Brain microvascular endothelial cell (primary cell): Measurements from ENCODE around the gene NYAP2.

Experiments used
- DNase-seq: peaks from one replicate; pipeline ENCODE4 v3.0.0-alpha.2; 2020
- H3K27ac ChIP-seq: fragments of 250-450 bp; sonication (Bioruptor Pico); 2 replicates; pipeline ENCODE4 v1.5.1; 2020; ENCODE audit warnings: mild to moderate bottlenecking, moderate library complexity
- H3K27me3 ChIP-seq: fragments of 250-450 bp; sonication (Bioruptor Pico); replicated peaks from 2 replicates; pipeline ENCODE4 v1.5.1; 2020; ENCODE audit warnings: mild to moderate bottlenecking
- H3K36me3 ChIP-seq: fragments of 250-450 bp; sonication (Bioruptor Pico); replicated peaks from 2 replicates; pipeline ENCODE4 v1.5.1; 2020; ENCODE audit warnings: mild to moderate bottlenecking
- H3K4me3 ChIP-seq: 2 replicates; pipeline ENCODE4 v1.5.1; 2011; ENCODE audit warnings: low read depth, mild to moderate bottlenecking, control low read depth, low read length, moderate library complexity
- CTCF ChIP-seq: IDR thresholded peaks from 2 replicates; pipeline ENCODE4 v1.5.1; 2011; ENCODE audit warnings: low read depth, mild to moderate bottlenecking, moderate library complexity, low read length, control low read depth, inconsistent platforms; ENCODE audit errors: missing control alignments
- in situ Hi-C: cut with HindIII; loops from 2 replicates; pipeline ENCODE4 v1.10.0; 2017; ENCODE audit warnings: low sequenced_read_pairs, low pct_ligation_motif_present

NYAP2 gene

GRCh38 chr2:225428360-225428759 is 28.9 kb downstream of the NYAP2 start:
- no peak for TF ChIP-seq CTCF
- no peak overlapping the region for H3K4me3 ChIP-seq
- no peaks in the 10 kb centered on the region for H3K36me3 ChIP-seq
- in situ Hi-C loops = no loop called here
- no peaks in the 10 kb centered on the region for H3K27me3 ChIP-seq
- no peak for DNase-seq
- H3K27ac ChIP-seq = no peak overlapping the region

- no peak for DNase-seq
- Histone ChIP-seq H3K27me3 (no peaks in the 10 kb centered on the region), H3K36me3 (no peaks in the 10 kb centered on the region), H3K4me3 (no peak overlapping the region), H3K27ac (no peak overlapping the region)
- in situ Hi-C loops = no loop called here
- TF ChIP-seq CTCF = no peak
Observed at GRCh38 chr2:225429717-225430116, 30.2 kb downstream of the NYAP2 start.

GRCh38 chr2:225431105-225431863 is 31.8 kb downstream of the NYAP2 start:
- Histone ChIP-seq H3K4me3 (no peak overlapping the region), H3K27me3 (no peaks in the 10 kb centered on the region), H3K36me3 (no peaks in the 10 kb centered on the region), H3K27ac (no peak overlapping the region)
- no peak for TF ChIP-seq CTCF
- in situ Hi-C loops = no loop called here
- no peak for DNase-seq

- H3K4me3 ChIP-seq = no peak overlapping the region
- no peak overlapping the region for H3K27ac ChIP-seq
- H3K36me3 ChIP-seq = no peaks in the 10 kb centered on the region
- in situ Hi-C loops = no loop called here
- H3K27me3 ChIP-seq = no peaks in the 10 kb centered on the region
- no peak for TF ChIP-seq CTCF
- DNase-seq = no peak
Observed at GRCh38 chr2:225434014-225434413, 34.5 kb downstream of the NYAP2 start.

GRCh38 chr2:225437319-225437718 is 37.8 kb downstream of the NYAP2 start:
- no peaks in the 10 kb centered on the region for H3K27me3 ChIP-seq
- no peaks in the 10 kb centered on the region for H3K36me3 ChIP-seq
- no peak for DNase-seq
- in situ Hi-C loops = no loop called here
- H3K4me3 ChIP-seq = no peak overlapping the region
- no peak overlapping the region for H3K27ac ChIP-seq
- no peak for TF ChIP-seq CTCF

- no peak overlapping the region for H3K4me3 ChIP-seq
- no peaks in the 10 kb centered on the region for H3K27me3 ChIP-seq
- no peak overlapping the region for H3K27ac ChIP-seq
- DNase-seq = no peak
- no peak for TF ChIP-seq CTCF
- in situ Hi-C loops = no loop called here
- H3K36me3 ChIP-seq = no peaks in the 10 kb centered on the region
Observed at GRCh38 chr2:225438248-225438647, 38.7 kb downstream of the NYAP2 start.
